PC-9 (cell line): ENCODE data around the gene KLF4. TPM values are rescaled to one million over a fixed set of nuclear protein-coding genes. Genes with fewer than 3 reads are reported as not detected.

Experiments
- BruUV-seq: library from RNA; stranded (reverse); fragments of 400-500 nt; replicated peaks from 2 replicates; lab custom pipeline; 2021; lab: Mats Ljungman, UMichigan
- CTCF ChIA-PET: fragments of 300-600 bp; sonication (Branson Sonifier 250); formaldehyde crosslinking; loops from one replicate; lab custom pipeline; 2022; ENCODE audit warnings: antibody characterized with exemption; lab: Charles Lee
- POLR2A ChIA-PET: fragments of 300-600 bp; sonication (Branson Sonifier 250); formaldehyde crosslinking; loops from one replicate; lab custom pipeline; 2022; ENCODE audit warnings: antibody characterized with exemption; ENCODE audit not compliant: unreplicated experiment; lab: Charles Lee
- DNase-seq, 2 experiments: peaks; one replicate each; pipeline versions ENCODE4 v3.0.0 to v3.0.0-alpha.2; 2015 to 2022; ENCODE audit warnings: mixed read lengths in 1 of 2
- H2AFZ ChIP-seq: fragments of 200-600 bp; sonication (generic); 2 replicates; pipeline ENCODE4 v1.8.1; 2017; ENCODE audit warnings: antibody characterized with exemption
- H3F3A ChIP-seq: fragments of 200-600 bp; sonication (generic); 2 replicates; pipeline ENCODE4 v1.8.1; 2017; ENCODE audit warnings: antibody characterized with exemption, mild to moderate bottlenecking, low read depth; ENCODE audit not compliant: insufficient read depth
- H3K27ac ChIP-seq: fragments of 200-600 bp; sonication (generic); 2 replicates; pipeline ENCODE4 v1.6.1; 2016; ENCODE audit warnings: mixed run types
- H3K27me3 ChIP-seq: fragments of 200-600 bp; sonication (generic); 2 replicates; pipeline ENCODE4 v1.6.1; 2016; ENCODE audit warnings: low read depth, mixed run types; ENCODE audit not compliant: insufficient read depth
- H3K36me3 ChIP-seq: fragments of 200-600 bp; sonication (generic); 2 replicates; pipeline ENCODE4 v1.6.1; 2016; ENCODE audit warnings: low read depth, mixed run types
- H3K4me1 ChIP-seq: fragments of 200-600 bp; sonication (generic); replicated peaks from 2 replicates; pipeline ENCODE4 v1.6.1; 2016; ENCODE audit warnings: mixed run types; ENCODE audit not compliant: insufficient read depth
- H3K4me2 ChIP-seq: fragments of 200-600 bp; sonication (generic); 2 replicates; pipeline ENCODE4 v1.6.1; 2017; ENCODE audit warnings: mixed run types
- H3K4me3 ChIP-seq: fragments of 200-600 bp; sonication (generic); 2 replicates; pipeline ENCODE4 v1.6.1; 2016; ENCODE audit warnings: mixed run types
- H3K79me2 ChIP-seq: fragments of 200-600 bp; sonication (generic); 2 replicates; pipeline ENCODE4 v1.6.1; 2017; ENCODE audit warnings: low read depth, mixed run types
- H3K9me2 ChIP-seq: fragments of 200-600 bp; sonication (generic); 2 replicates; pipeline ENCODE4 v1.8.1; 2017; ENCODE audit warnings: mild to moderate bottlenecking; ENCODE audit not compliant: insufficient read depth
- H3K9me3 ChIP-seq: fragments of 200-600 bp; sonication (generic); 2 replicates; pipeline ENCODE4 v1.8.1; 2016; ENCODE audit warnings: low read depth; ENCODE audit not compliant: insufficient read depth
- H4K20me1 ChIP-seq: fragments of 200-600 bp; sonication (generic); 2 replicates; pipeline ENCODE4 v1.8.1; 2017; ENCODE audit not compliant: insufficient read depth
- EZH2 ChIP-seq: fragments of 200-600 bp; sonication (generic); IDR thresholded peaks from 2 replicates; pipeline ENCODE4 v1.8.0; 2017; ENCODE audit warnings: antibody characterized with exemption, low read depth
- intact Hi-C: fragments of 100-400 bp; cut with micrococcal nuclease; formaldehyde crosslinking; loops from one replicate; pipeline ENCODE4 v1.10.0; 2022; ENCODE audit not compliant: unreplicated experiment
- total RNA-seq: library from RNA; stranded (reverse); gene quantifications from 2 replicates; pipeline ENCODE4 v1.2.3, GENCODE V29; 2021
- TF ChIP-seq, protein P1 (sequence below): fragments of 200-600 bp; sonication (generic); conservative IDR thresholded peaks from 2 replicates; pipeline ENCODE4 v1.6.1; 2017; ENCODE audit warnings: mixed run types, antibody characterized with exemption, mild to moderate bottlenecking, moderate library complexity

The KLF4 gene
- total RNA-seq, 1 experiment from 2014 or later: 48.5 TPM

DNA sequence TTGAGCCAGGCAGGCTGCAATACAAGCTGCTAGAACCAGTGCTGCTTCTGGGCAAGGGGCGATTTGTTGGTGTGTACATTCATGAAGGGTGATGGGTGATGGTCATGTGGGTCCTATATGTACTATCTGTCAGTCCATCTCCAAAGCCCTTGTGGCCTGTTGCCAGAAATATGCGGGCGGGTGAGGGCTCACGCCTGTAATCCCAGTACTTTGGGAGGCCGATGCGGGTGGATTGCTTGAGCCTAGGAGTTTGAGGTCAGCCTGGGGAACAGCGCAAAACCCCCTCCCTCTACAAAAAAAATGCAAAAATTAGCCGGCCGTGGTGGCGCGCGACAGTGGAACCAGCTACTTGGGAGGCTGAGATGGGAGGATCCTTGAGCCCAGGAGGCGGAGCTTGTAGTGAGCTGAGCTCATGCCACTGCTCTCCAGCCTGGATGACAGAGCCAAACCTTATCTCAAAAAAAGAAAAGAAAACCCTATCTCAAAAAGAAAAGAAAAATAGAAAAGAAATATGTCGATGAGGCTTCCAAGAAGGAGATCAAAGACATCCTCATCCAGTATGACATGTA is 45.0 kb upstream of the KLF4 start:
- TF ChIP-seq, protein P1, sequence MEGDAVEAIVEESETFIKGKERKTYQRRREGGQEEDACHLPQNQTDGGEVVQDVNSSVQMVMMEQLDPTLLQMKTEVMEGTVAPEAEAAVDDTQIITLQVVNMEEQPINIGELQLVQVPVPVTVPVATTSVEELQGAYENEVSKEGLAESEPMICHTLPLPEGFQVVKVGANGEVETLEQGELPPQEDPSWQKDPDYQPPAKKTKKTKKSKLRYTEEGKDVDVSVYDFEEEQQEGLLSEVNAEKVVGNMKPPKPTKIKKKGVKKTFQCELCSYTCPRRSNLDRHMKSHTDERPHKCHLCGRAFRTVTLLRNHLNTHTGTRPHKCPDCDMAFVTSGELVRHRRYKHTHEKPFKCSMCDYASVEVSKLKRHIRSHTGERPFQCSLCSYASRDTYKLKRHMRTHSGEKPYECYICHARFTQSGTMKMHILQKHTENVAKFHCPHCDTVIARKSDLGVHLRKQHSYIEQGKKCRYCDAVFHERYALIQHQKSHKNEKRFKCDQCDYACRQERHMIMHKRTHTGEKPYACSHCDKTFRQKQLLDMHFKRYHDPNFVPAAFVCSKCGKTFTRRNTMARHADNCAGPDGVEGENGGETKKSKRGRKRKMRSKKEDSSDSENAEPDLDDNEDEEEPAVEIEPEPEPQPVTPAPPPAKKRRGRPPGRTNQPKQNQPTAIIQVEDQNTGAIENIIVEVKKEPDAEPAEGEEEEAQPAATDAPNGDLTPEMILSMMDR: no peak
- no peak for TF ChIP-seq EZH2
- H3K27ac ChIP-seq: no peak overlapping the region
- no TSS peak for BruUV-seq
- intact Hi-C loops: no loop called here
- ChIA-PET CTCF (no interaction called here), POLR2A (interaction anchor here (0.6 kb wide), 2 partner anchors 133 to 937 kb away, joined by 3 read pairs; no protein-coding TSS in a partner anchor)
- H4K20me1 ChIP-seq: no peaks in the 10 kb centered on the region
- peaks cover 2% of the 10 kb centered on the region; the same call in 1 of the 2 replicates for H3K4me1 ChIP-seq
- H3K4me3 ChIP-seq: no peak overlapping the region
- no peak overlapping the region for H2AFZ ChIP-seq
- H3K9me3 ChIP-seq: no peaks in the 10 kb centered on the region
- no peak for DNase-seq
- H3K36me3 ChIP-seq: no peaks in the 10 kb centered on the region
- H3K4me2 ChIP-seq: no peak overlapping the region
- no peaks in the 10 kb centered on the region for H3K27me3 ChIP-seq
- H3K9me2 ChIP-seq: no peaks in the 10 kb centered on the region
- H3K79me2 ChIP-seq: no peaks in the 10 kb centered on the region
- H3F3A ChIP-seq: no peaks in the 10 kb centered on the region

GRCh38 chr9:107530679-107531078 is 41.1 kb upstream of the KLF4 start:
- Histone ChIP-seq H3K9me2 (no peaks in the 10 kb centered on the region), H2AFZ (no peak overlapping the region), H3K9me3 (no peaks in the 10 kb centered on the region), H3F3A (no peaks in the 10 kb centered on the region), H3K27ac (no peak overlapping the region), H3K4me1 (no peaks in the 10 kb centered on the region), H3K4me3 (no peak overlapping the region), H3K79me2 (no peaks in the 10 kb centered on the region), H3K4me2 (no peak overlapping the region), H3K27me3 (no peaks in the 10 kb centered on the region), H3K36me3 (no peaks in the 10 kb centered on the region), H4K20me1 (no peaks in the 10 kb centered on the region)
- BruUV-seq: no TSS peak
- intact Hi-C loops: no loop called here
- TF ChIP-seq EZH2: no peak
- TF ChIP-seq, protein P1: no peak
- no peak for DNase-seq
- ChIA-PET POLR2A (interaction anchor here (0.6 kb wide), 1 partner anchor 47 kb away, joined by 5 read pairs; no protein-coding TSS in a partner anchor), CTCF (interaction anchor here (0.7 kb wide), 2 partner anchors 223 to 689 kb away, joined by 14 to 16 read pairs; no protein-coding TSS in a partner anchor)

DNA sequence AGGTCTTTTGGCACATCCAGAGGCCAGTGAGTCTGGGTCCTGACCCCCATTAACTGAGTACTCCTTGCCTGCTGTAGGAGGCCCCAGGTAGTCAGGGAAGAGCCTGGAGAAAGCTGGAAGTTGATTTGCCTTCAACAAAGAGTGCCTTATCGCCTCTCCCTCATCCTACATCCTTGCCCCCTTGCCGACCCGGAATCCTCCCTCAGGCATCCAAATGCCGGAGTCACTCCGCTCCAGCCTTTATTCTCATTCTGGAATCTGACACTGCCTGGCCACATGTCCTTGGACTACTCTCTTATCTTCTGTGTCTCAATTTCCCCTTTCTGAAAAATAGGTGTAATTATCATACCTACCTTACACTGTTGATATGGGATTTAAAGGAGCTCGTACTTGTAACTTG is 39.1 kb upstream of the KLF4 start:
- H3K79me2 ChIP-seq: no peaks in the 10 kb centered on the region
- TF ChIP-seq, protein P1: no peak
- no peak for TF ChIP-seq EZH2
- no peaks in the 10 kb centered on the region for H3K9me3 ChIP-seq
- no TSS peak for BruUV-seq
- no peak overlapping the region for H3K4me2 ChIP-seq
- H3K27me3 ChIP-seq: no peaks in the 10 kb centered on the region
- H3K9me2 ChIP-seq: no peaks in the 10 kb centered on the region
- no peaks in the 10 kb centered on the region for H4K20me1 ChIP-seq
- no peaks in the 10 kb centered on the region for H3K4me1 ChIP-seq
- no peak overlapping the region for H3K4me3 ChIP-seq
- CTCF ChIA-PET: no interaction called here
- H3F3A ChIP-seq: no peaks in the 10 kb centered on the region
- no peaks in the 10 kb centered on the region for H3K36me3 ChIP-seq
- no peak overlapping the region for H2AFZ ChIP-seq
- intact Hi-C loops: no loop called here
- POLR2A ChIA-PET: interaction anchor here (0.5 kb wide), 1 partner anchor 262 kb away, joined by 3 read pairs; no protein-coding TSS in a partner anchor
- no peak for DNase-seq
- H3K27ac ChIP-seq: no peak overlapping the region
